Mammary epithelial cell (primary cell): ENCODE results near the gene XPR1.

Experiments
- EZH2 ChIP-seq: IDR thresholded peaks from 2 replicates; pipeline ENCODE4 v1.6.1; 2012; ENCODE audit warnings: low read length, inconsistent platforms, borderline replicate concordance
- TF ChIP-seq, protein P1 (sequence below), 2 donors: IDR thresholded peaks in 1 of 2; conservative IDR thresholded peaks in 1 of 2; 2 replicates each; pipeline ENCODE4 v1.5.1; 2011 to 2012; ENCODE audit warnings: inconsistent platforms in 2 of 2, low read length in 2 of 2, mild to moderate bottlenecking in 2 of 2, control low read depth in 1 of 2, low read depth in 1 of 2; ENCODE audit not compliant: insufficient read depth in 1 of 2; ENCODE audit errors: extremely low read depth in 1 of 2

DNA sequence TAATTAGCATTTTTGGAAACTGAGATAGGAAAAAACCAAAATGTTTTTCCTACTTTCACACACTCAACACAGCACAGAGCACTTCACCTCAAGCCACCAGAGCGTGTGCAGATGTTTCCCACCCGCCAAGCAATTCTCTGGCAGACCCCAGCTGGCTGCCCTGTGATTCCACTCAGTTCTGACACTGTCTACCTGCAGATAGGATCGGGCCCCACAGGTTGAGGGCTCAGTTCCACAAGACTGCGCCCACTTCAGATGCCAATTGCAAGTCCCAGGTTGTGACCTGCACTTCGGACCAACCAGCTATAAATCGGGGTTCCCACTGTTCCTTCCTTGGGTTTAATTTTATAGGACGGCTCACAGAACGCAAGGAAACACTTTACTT lies 290.8 kb downstream of the XPR1 start:
- TF ChIP-seq, protein P1, sequence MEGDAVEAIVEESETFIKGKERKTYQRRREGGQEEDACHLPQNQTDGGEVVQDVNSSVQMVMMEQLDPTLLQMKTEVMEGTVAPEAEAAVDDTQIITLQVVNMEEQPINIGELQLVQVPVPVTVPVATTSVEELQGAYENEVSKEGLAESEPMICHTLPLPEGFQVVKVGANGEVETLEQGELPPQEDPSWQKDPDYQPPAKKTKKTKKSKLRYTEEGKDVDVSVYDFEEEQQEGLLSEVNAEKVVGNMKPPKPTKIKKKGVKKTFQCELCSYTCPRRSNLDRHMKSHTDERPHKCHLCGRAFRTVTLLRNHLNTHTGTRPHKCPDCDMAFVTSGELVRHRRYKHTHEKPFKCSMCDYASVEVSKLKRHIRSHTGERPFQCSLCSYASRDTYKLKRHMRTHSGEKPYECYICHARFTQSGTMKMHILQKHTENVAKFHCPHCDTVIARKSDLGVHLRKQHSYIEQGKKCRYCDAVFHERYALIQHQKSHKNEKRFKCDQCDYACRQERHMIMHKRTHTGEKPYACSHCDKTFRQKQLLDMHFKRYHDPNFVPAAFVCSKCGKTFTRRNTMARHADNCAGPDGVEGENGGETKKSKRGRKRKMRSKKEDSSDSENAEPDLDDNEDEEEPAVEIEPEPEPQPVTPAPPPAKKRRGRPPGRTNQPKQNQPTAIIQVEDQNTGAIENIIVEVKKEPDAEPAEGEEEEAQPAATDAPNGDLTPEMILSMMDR (conservative IDR thresholded peaks at IDR 0.05 in 1 of 2, IDR thresholded peaks at IDR 0.05 in 1 of 2; ENCODE audit: extremely low read depth in 1 of 2, insufficient read depth in 1 of 2, low read depth in 1 of 2, low read length in 2 of 2) = no peak
- TF ChIP-seq EZH2 = no peak
